Kidney (tissue), 14 donors: Measurements from ENCODE around the gene HOXC11. TPM values are rescaled to one million over a fixed set of nuclear protein-coding genes. Genes with fewer than 3 reads are reported as not detected.

Experiments used
- DNase-seq, 5 donors: peaks; one replicate each; pipeline ENCODE4 v3.0.0-alpha.2; 2013 to 2020
- FAIRE-seq: peaks from 2 replicates; lab custom pipeline; 2012; peaks lifted over from hg19 to GRCh38; lab: Jason Lieb, UNC
- H3K27ac ChIP-seq, 2 donors: one replicate each; pipeline ENCODE4 v1.7.0; 2013; ENCODE audit warnings: low read depth in 2 of 2, low read length in 2 of 2, inconsistent platforms in 1 of 2
- H3K27me3 ChIP-seq: one replicate; pipeline ENCODE4 v1.7.1; 2013; ENCODE audit warnings: low read length, inconsistent platforms; ENCODE audit not compliant: control insufficient read depth, insufficient read depth
- H3K36me3 ChIP-seq, 3 donors: one replicate each; pipeline versions ENCODE4 v1.7.0 to v1.7.1; 2013; ENCODE audit warnings: low read length in 3 of 3, control low read depth in 1 of 3, inconsistent platforms in 1 of 3; ENCODE audit not compliant: insufficient read depth in 3 of 3, control insufficient read depth in 2 of 3
- H3K4me1 ChIP-seq, 3 donors: one replicate each; pipeline versions ENCODE4 v1.7.0 to v1.7.1; 2013; ENCODE audit warnings: low read length in 3 of 3, inconsistent platforms in 1 of 3, low read depth in 1 of 3; ENCODE audit not compliant: control insufficient read depth in 2 of 3, insufficient read depth in 2 of 3
- H3K4me3 ChIP-seq, 3 donors: one replicate each; pipeline versions ENCODE4 v1.7.0 to v1.8.1; 2013; ENCODE audit warnings: low read length in 3 of 3, control low read depth in 1 of 3, inconsistent platforms in 1 of 3
- H3K9ac ChIP-seq, 3 donors: one replicate each; pipeline versions ENCODE4 v1.7.0 to v1.7.1; 2013; ENCODE audit warnings: low read length in 3 of 3, control low read depth in 1 of 3, inconsistent platforms in 1 of 3
- H3K9me3 ChIP-seq, 3 donors: one replicate each; pipeline versions ENCODE4 v1.7.0 to v1.7.1; 2013; ENCODE audit warnings: low read length in 3 of 3, control low read depth in 1 of 3, inconsistent platforms in 1 of 3; ENCODE audit not compliant: control insufficient read depth in 2 of 3, insufficient read depth in 1 of 3
- intact Hi-C: fragments of 100-400 bp; cut with DNase I; formaldehyde crosslinking; loops from one replicate; pipeline ENCODE4 v1.11.1; 2022
- polyA plus RNA-seq: library from polyadenylated mRNA; stranded (reverse); fragments of 350-450 nt; fragmentation: Illumina TruSeq; extraction: RNeasy Lipid Tissue Mini Kit (QIAGEN cat#74804); gene quantifications from one replicate; pipeline ENCODE4 v1.2.3, GENCODE V29; 2014; ENCODE audit warnings: low read depth, low replicate concordance; ENCODE audit not compliant: insufficient read depth
- total RNA-seq: library from RNA; stranded (reverse); fragmentation: NEBNext Ultra II Directional; extraction: Animal tissue kit (Norgen Biotek cat#: 25700); gene quantifications from one replicate; pipeline ENCODE4 v1.2.1, GENCODE V29; 2021
- TF ChIP-seq, protein P1 (sequence below): IDR thresholded peaks from 3 replicates; pipeline ENCODE4 v1.5.1; 2012; ENCODE audit warnings: mild to moderate bottlenecking, moderate library complexity, borderline replicate concordance; ENCODE audit not compliant: insufficient read depth; ENCODE audit errors: extremely low read depth
- donor health status: control.
- donor health status: control.
- donor health status: control.
- donor health status: control.
- donor health status: control.
- donor health status: DM: yes; HTN: yes; CAD: no.
- donor health status: Normal renal cell carcinoma (clear cell type).

HOXC11 gene
- total and polyA plus RNA-seq, 2 donors from 2014 or later, result 0.75 to 1.4 TPM

DNA sequence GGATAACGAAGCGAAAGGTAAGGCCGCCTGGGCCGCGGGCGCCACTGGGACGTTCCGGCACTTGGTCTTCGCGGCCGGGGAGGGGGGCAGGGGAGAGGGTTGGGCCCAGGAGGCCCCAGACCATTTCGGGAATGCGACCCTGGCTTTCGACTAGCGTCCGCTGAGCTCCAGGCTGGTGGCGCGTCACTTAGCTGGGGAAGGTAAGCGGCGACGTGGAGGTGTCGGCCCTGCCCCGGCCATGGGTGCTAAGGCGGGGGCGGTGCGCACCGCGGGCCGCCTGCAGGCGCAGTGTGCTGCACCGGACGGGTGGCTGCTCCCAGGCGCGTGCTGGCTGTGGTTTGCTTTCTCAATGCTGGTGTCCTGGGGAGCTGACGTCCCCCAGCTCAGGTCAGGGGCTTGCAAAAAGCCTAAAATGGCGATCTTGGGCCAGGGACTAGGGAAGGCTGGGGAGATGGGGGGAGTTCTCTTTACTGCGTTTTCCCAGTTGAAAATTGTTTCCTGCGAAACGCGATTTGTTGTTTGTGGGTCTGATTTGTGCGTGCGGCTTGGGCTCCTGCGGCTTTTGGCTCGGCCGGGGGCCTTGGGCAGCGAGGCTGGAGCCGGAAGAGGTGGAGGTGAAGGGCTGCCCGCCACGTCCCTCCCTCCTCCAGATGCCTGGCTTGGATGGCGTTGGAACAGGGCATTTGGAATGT is 13.2 kb downstream of the HOXC11 start:
- TF ChIP-seq, protein P1, sequence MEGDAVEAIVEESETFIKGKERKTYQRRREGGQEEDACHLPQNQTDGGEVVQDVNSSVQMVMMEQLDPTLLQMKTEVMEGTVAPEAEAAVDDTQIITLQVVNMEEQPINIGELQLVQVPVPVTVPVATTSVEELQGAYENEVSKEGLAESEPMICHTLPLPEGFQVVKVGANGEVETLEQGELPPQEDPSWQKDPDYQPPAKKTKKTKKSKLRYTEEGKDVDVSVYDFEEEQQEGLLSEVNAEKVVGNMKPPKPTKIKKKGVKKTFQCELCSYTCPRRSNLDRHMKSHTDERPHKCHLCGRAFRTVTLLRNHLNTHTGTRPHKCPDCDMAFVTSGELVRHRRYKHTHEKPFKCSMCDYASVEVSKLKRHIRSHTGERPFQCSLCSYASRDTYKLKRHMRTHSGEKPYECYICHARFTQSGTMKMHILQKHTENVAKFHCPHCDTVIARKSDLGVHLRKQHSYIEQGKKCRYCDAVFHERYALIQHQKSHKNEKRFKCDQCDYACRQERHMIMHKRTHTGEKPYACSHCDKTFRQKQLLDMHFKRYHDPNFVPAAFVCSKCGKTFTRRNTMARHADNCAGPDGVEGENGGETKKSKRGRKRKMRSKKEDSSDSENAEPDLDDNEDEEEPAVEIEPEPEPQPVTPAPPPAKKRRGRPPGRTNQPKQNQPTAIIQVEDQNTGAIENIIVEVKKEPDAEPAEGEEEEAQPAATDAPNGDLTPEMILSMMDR, result peak; percentile 10
- H3K9me3 ChIP-seq, result no peaks in the 10 kb centered on the region
- H3K27ac ChIP-seq, result peak overlapping the region; percentile 93 to 95
- H3K36me3 ChIP-seq, result no peaks in the 10 kb centered on the region
- H3K9ac ChIP-seq, result peak overlapping the region; percentile 82 to 97 (median 92)
- peak overlapping the region; percentile 79 to 86 (median 80) for H3K4me3 ChIP-seq
- FAIRE-seq, result no peak
- peak in 3 of 5 donors; percentile 55 to 85 (median 64) for DNase-seq
- H3K27me3 ChIP-seq, result peaks cover 2% of the 10 kb centered on the region
- intact Hi-C loops, result no loop called here
- H3K4me1 ChIP-seq, result peaks cover 0 to 22% (median 10%) of the 10 kb centered on the region in 3 donors

DNA sequence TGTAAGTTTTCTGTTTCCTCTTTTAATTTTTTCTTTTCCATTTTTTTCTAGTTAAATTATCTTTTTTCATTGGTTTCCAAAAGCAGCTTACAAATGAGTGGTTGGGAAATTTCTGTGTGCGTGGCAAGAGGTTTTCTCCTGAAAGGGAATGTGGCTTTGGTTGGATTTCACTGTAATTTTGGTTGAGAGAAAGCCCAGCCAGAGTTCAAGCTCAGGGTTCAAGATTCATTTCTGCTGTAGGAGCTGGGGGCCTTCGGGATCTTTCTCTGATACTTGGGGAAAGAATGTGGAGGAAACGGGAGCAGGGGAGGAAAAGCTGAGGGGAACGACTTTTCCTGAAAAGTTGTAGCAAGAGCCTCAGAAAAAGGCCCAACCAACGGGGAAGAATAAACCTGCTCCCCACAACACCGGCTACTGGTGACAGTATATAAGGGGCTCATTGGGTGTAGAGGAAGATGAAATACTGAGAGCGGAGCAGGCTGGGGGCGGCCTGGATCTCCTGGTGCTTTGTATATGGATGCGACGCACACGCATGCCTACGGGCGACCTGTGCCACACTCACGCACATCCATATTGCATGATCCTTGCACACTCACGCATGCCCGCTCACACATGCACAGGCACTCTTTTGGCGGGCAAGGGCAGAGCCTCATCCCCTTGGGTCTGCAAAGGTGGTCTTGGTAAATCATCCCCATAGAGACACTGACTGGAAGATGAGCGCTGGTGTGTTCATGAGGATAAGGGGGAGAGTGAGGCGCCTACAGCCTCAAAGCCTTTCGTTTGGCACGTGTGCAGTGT is 14.0 kb downstream of the HOXC11 start:
- H3K36me3 ChIP-seq, result no peaks in the 10 kb centered on the region
- H3K9ac ChIP-seq, result peak overlapping the region; percentile 21 to 97 (median 82)
- peak overlapping the region; percentile 79 to 86 (median 80) for H3K4me3 ChIP-seq
- peaks cover 2% of the 10 kb centered on the region for H3K27me3 ChIP-seq
- FAIRE-seq (no peak), DNase-seq (peak in 1 of 5 donors; percentile 44)
- H3K4me1 ChIP-seq, result peaks cover 0 to 26% (median 10%) of the 10 kb centered on the region in 3 donors
- intact Hi-C loops, result no loop called here
- H3K9me3 ChIP-seq, result no peaks in the 10 kb centered on the region
- peak overlapping the region; percentile 93 to 95 for H3K27ac ChIP-seq
- TF ChIP-seq, protein P1, result no peak

DNA sequence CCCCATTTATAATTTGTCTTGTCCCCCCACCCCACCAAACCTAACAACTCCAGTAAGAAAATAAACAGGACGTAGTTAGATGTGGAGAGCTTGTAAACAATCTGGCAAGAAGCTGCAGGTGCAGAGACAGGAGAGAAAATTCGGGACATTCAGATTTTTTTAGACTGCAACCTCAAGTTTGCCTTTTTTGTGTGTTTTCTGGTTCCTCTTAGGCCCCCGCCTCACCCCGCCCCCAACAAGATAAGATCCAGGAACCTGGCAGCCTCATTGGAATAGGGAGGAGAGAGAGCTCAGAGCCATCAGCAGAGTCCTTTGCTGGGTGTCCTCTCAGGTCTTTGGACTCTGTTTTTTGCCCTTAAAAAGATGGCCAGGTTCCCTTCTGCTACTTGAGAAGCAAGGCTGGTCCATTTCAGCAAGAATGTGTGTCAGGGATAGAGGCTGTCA is 14.9 kb downstream of the HOXC11 start:
- Histone ChIP-seq H3K27me3 (peaks cover 2% of the 10 kb centered on the region), H3K36me3 (no peaks in the 10 kb centered on the region), H3K9ac (peak overlapping the region; percentile 17 to 97 (median 82)), H3K9me3 (no peaks in the 10 kb centered on the region), H3K27ac (peak overlapping the region; percentile 93 to 95), H3K4me1 (peaks cover 0 to 30% (median 11%) of the 10 kb centered on the region in 3 donors), H3K4me3 (peak overlapping the region; percentile 79 to 86 (median 80))
- TF ChIP-seq, protein P1, result no peak
- DNase-seq (peak in 1 of 5 donors; percentile 23), FAIRE-seq (no peak)
- intact Hi-C loops, result no loop called here
